GM18858 (cell line): ENCODE measurements around the gene DGKH.
A peak's percentile ranks its signal among the peaks of the same experiment; 100 is the strongest.

Experiments
- ATAC-seq: cut with Tn5 transposase; IDR thresholded peaks from one replicate; pipeline ENCODE4 v1.9.1; 2021; ENCODE audit not compliant: unreplicated experiment

Gene DGKH

GRCh38 chr13:42048342-42048683 lies at the start of gene DGKH:
Gene DGKH (plus strand): TSS chr13:42048648. CDS start chr13:42048774, 126 bp downstream.
- no peak for ATAC-seq

- no peak for ATAC-seq
These were observed 47.6 kb upstream of the DGKH start for GRCh38 chr13:42000846-42001245.

- no peak for ATAC-seq
These were observed 46.9 kb upstream of the DGKH start for GRCh38 chr13:42001580-42001979.

GRCh38 chr13:42002066-42002465 lies 46.4 kb upstream of the DGKH start:
- ATAC-seq: no peak

GRCh38 chr13:42007844-42008243 lies 40.6 kb upstream of the DGKH start:
- no peak for ATAC-seq

GRCh38 chr13:42009057-42009456 lies 39.4 kb upstream of the DGKH start:
- no peak for ATAC-seq

- no peak for ATAC-seq
These were observed 36.7 kb upstream of the DGKH start for GRCh38 chr13:42011601-42012350.

- ATAC-seq: no peak
These were observed 34.3 kb upstream of the DGKH start for GRCh38 chr13:42014119-42014518.

- ATAC-seq: no peak
These were observed 31.2 kb upstream of the DGKH start for GRCh38 chr13:42017264-42017663.

GRCh38 chr13:42021851-42022250 lies 26.6 kb upstream of the DGKH start:
- no peak for ATAC-seq

- no peak for ATAC-seq
These were observed 26.1 kb upstream of the DGKH start for GRCh38 chr13:42022336-42022735.

- ATAC-seq: no peak
These were observed 25.5 kb upstream of the DGKH start for GRCh38 chr13:42022796-42023493.

- ATAC-seq: no peak
These were observed 21.2 kb upstream of the DGKH start for GRCh38 chr13:42027286-42027685.

GRCh38 chr13:42028113-42028799 lies 20.2 kb upstream of the DGKH start:
- no peak for ATAC-seq

- ATAC-seq: no peak
These were observed 12.4 kb upstream of the DGKH start for GRCh38 chr13:42035905-42036521.

GRCh38 chr13:42036711-42037110 lies 11.7 kb upstream of the DGKH start:
- ATAC-seq: no peak

- ATAC-seq: no peak
These were observed 9.6 kb upstream of the DGKH start for GRCh38 chr13:42038661-42039456.

- ATAC-seq: no peak
These were observed 8.9 kb upstream of the DGKH start for GRCh38 chr13:42039457-42039945.

GRCh38 chr13:42039946-42040729 lies 8.3 kb upstream of the DGKH start:
- peak; percentile 49 for ATAC-seq

GRCh38 chr13:42040730-42041010 lies 7.8 kb upstream of the DGKH start:
- ATAC-seq: peak; percentile 10
